ENCODE measurements around the gene BSPRY.
A peak's percentile ranks its signal among the peaks of the same experiment; 100 is the strongest.

The BSPRY gene

GRCh38 chr9:113395000-113395861, 45.9 kb downstream of the BSPRY start:
- CTCF ChIA-PET, result interaction anchor here (1.1 to 3.3 kb wide), 3 partner anchors 8 to 263 kb away, joined by 3 to 7 read pairs (median 6); no protein-coding TSS in a partner anchor
- TF ChIP-seq CTCF (IDR thresholded peaks at IDR 0.05; ENCODE audit: control extremely low read depth, extremely low read depth, low read depth, missing control alignments), result no peak
- no peak for DNase-seq (ENCODE audit: extremely low spot score)
- POLR2A ChIA-PET, result no interaction called here

- DNase-seq (ENCODE audit: extremely low spot score), result no peak
- POLR2A ChIA-PET, result no interaction called here
- CTCF ChIA-PET, result interaction anchor here (0.8 to 9.7 kb wide), 4 partner anchors 49 to 259 kb away, joined by 3 to 102 read pairs (median 4); no protein-coding TSS in a partner anchor
- TF ChIP-seq CTCF (IDR thresholded peaks at IDR 0.05; ENCODE audit: control extremely low read depth, extremely low read depth, low read depth, missing control alignments), result no peak
These were observed 47.9 kb downstream of the BSPRY start for GRCh38 chr9:113397203-113397631.

GRCh38 chr9:113398796-113399195, 49.5 kb downstream of the BSPRY start:
- no peak for DNase-seq (ENCODE audit: extremely low spot score)
- POLR2A ChIA-PET, result no interaction called here
- CTCF ChIA-PET, result interaction anchor here (1.0 to 9.7 kb wide), 6 partner anchors 8 to 257 kb away, joined by 3 to 102 read pairs (median 14); partner anchors contain the start of genes C9orf43 and POLE3

GRCh38 chr9:113399646-113400200, 50.4 kb downstream of the BSPRY start:
- TF ChIP-seq CTCF (IDR thresholded peaks at IDR 0.05; ENCODE audit: control extremely low read depth, extremely low read depth, low read depth, missing control alignments), result no peak
- CTCF ChIA-PET, result interaction anchor here (0.8 to 11.7 kb wide), 12 partner anchors 9 to 287 kb away, joined by 3 to 102 read pairs (median 4); partner anchors contain the start of genes C9orf43, CDC26, POLE3 and PRPF4
- POLR2A ChIA-PET, result no interaction called here
- no peak for DNase-seq (ENCODE audit: extremely low spot score)

More at GRCh38 chr9:113398796-113399195, 49.5 kb downstream of the BSPRY start:
- no peak for TF ChIP-seq CTCF (IDR thresholded peaks at IDR 0.05; ENCODE audit: control extremely low read depth, extremely low read depth, low read depth, missing control alignments)

GRCh38 chr9:113401027-113401792, 51.9 kb downstream of the BSPRY start, which contains the start of gene ALAD:
Gene ALAD, minus strand, starts transcription at chr9:113401284. Its CDS starts 7,725 bp downstream, at chr9:113393559.
- ChIA-PET CTCF (interaction anchor here (0.5 to 11.7 kb wide), 36 partner anchors 8 to 289 kb away, joined by 3 to 102 read pairs (median 4); partner anchors contain the start of genes C9orf43, CDC26, POLE3 and PRPF4), POLR2A (interaction anchor here (1.2 kb wide), 1 partner anchor 9 kb away, joined by 7 read pairs; the partner anchor contains the start of genes C9orf43 and POLE3)
- peak; percentile 93 for TF ChIP-seq CTCF (IDR thresholded peaks at IDR 0.05; ENCODE audit: control extremely low read depth, extremely low read depth, low read depth, missing control alignments)
- peak; percentile 100 for DNase-seq (ENCODE audit: extremely low spot score)

Data from GM10248 (cell line).